Colonic mucosa (tissue), 4 donors: ENCODE data around the gene SLC25A25. TPM values are rescaled to one million over a fixed set of nuclear protein-coding genes. Genes with fewer than 3 reads are reported as not detected.
"Not testable (repeated sequence)": the region's sequence is repeated elsewhere in the genome, so short reads cannot be mapped to it uniquely, and the experiment has no call there.

Source experiments
- DNase-seq: peaks from one replicate; pipeline ENCODE4 v3.0.0-alpha.2; 2020
- H3K27ac ChIP-seq: fragments of 200-600 bp; one replicate; pipeline ENCODE4 v1.8.0; 2021
- H3K27me3 ChIP-seq: fragments of 200-600 bp; one replicate; pipeline ENCODE4 v1.8.0; 2021
- H3K36me3 ChIP-seq: fragments of 200-600 bp; one replicate; pipeline ENCODE4 v1.8.0; 2021
- H3K4me1 ChIP-seq: fragments of 200-600 bp; one replicate; pipeline ENCODE4 v1.8.0; 2021; ENCODE audit warnings: mild to moderate bottlenecking
- H3K4me3 ChIP-seq: fragments of 200-600 bp; one replicate; pipeline ENCODE4 v1.8.0; 2021
- H3K9ac ChIP-seq, 2 donors: one replicate each; pipeline ENCODE4 v1.7.0; 2013; ENCODE audit warnings: control low read depth in 2 of 2, low read depth in 2 of 2, low read length in 2 of 2
- H3K9me3 ChIP-seq: fragments of 200-600 bp; one replicate; pipeline ENCODE4 v1.8.0; 2021
- CTCF ChIP-seq: fragments of 200-600 bp; IDR thresholded peaks from one replicate; pipeline ENCODE4 v1.8.0; 2022; ENCODE audit warnings: antibody characterized with exemption, mild to moderate bottlenecking
- intact Hi-C: fragments of 100-400 bp; cut with DNase I; formaldehyde crosslinking; loops from one replicate; pipeline ENCODE4 v1.14.1; 2022
- total RNA-seq, 2 donors: library from RNA; stranded (reverse); fragmentation: NEBNext Ultra II Directional in 1 of 2; extraction: Animal tissue kit (Norgen Biotek cat#: 25700) in 1 of 2; gene quantifications; one replicate each; pipeline ENCODE4 v1.2.1, GENCODE V29; 2021
- donor health status: healthy.
- donor health status: DM: no; HTN: no; CAD: no.
- donor health status: DM: no; HTN: no; CAD: no.

SLC25A25 gene
- total RNA-seq, 2 donors from 2014 or later, result 12.3 to 19.7 TPM

- H3K4me3 ChIP-seq, intact Hi-C loops, H3K27me3 ChIP-seq, H3K9me3 ChIP-seq, H3K27ac ChIP-seq, H3K36me3 ChIP-seq, H3K9ac ChIP-seq: not testable (repeated sequence)
- peak; percentile 48 for TF ChIP-seq CTCF
- H3K4me1 ChIP-seq, result peaks cover 14% of the 10 kb centered on the region
- DNase-seq, result peak; percentile 81
Observed at GRCh38 chr9:128129976-128130590, 62.1 kb downstream of the SLC25A25 start.

- H3K9me3 ChIP-seq, DNase-seq, intact Hi-C loops: not testable (repeated sequence)
Observed at GRCh38 chr9:128130651-128131050, 62.6 kb downstream of the SLC25A25 start.

GRCh38 chr9:128131346-128131745 lies 63.3 kb downstream of the SLC25A25 start:
- intact Hi-C loops, H3K9me3 ChIP-seq, H3K36me3 ChIP-seq, H3K27ac ChIP-seq, H3K27me3 ChIP-seq, H3K9ac ChIP-seq, DNase-seq, H3K4me3 ChIP-seq, H3K4me1 ChIP-seq: not testable (repeated sequence)

More at GRCh38 chr9:128130651-128131050, 62.6 kb downstream of the SLC25A25 start:
- H3K4me3 ChIP-seq, H3K27ac ChIP-seq, H3K36me3 ChIP-seq, H3K27me3 ChIP-seq, H3K4me1 ChIP-seq, H3K9ac ChIP-seq: not testable (repeated sequence)

- H3K36me3 ChIP-seq, intact Hi-C loops, H3K4me1 ChIP-seq, H3K9me3 ChIP-seq, H3K4me3 ChIP-seq, H3K27me3 ChIP-seq, H3K9ac ChIP-seq: not testable (repeated sequence)
- H3K27ac ChIP-seq, result peak overlapping the region; percentile 7
- DNase-seq, result peak; percentile 60
Observed at GRCh38 chr9:128132139-128132538, 64.1 kb downstream of the SLC25A25 start.

- intact Hi-C loops, H3K9ac ChIP-seq, DNase-seq: not testable (repeated sequence)
Observed at GRCh38 chr9:128135561-128135960, 67.5 kb downstream of the SLC25A25 start.

GRCh38 chr9:128136816-128137793 lies 69.1 kb downstream of the SLC25A25 start:
- Histone ChIP-seq H3K36me3 (no peaks in the 10 kb centered on the region), H3K27ac (no peak overlapping the region), H3K9ac (no peak overlapping the region), H3K4me3 (no peak overlapping the region), H3K27me3 (no peaks in the 10 kb centered on the region), H3K9me3 (no peaks in the 10 kb centered on the region), H3K4me1 (no peaks in the 10 kb centered on the region)
- DNase-seq, result no peak
- intact Hi-C loops, result no loop called here
- no peak for TF ChIP-seq CTCF

More at GRCh38 chr9:128135561-128135960, 67.5 kb downstream of the SLC25A25 start:
- not testable (repeated sequence) for H3K4me3 ChIP-seq, H3K9me3 ChIP-seq, H3K4me1 ChIP-seq, H3K36me3 ChIP-seq, H3K27me3 ChIP-seq, H3K27ac ChIP-seq

GRCh38 chr9:128138001-128138400 lies 70.0 kb downstream of the SLC25A25 start:
- intact Hi-C loops, result no loop called here
- no peaks in the 10 kb centered on the region for H3K4me1 ChIP-seq
- H3K4me3 ChIP-seq, result no peak overlapping the region
- no peak for TF ChIP-seq CTCF
- no peaks in the 10 kb centered on the region for H3K9me3 ChIP-seq
- DNase-seq, result no peak
- H3K27me3 ChIP-seq, result no peaks in the 10 kb centered on the region
- no peaks in the 10 kb centered on the region for H3K36me3 ChIP-seq
- H3K9ac ChIP-seq, result no peak overlapping the region
- H3K27ac ChIP-seq, result no peak overlapping the region
